ENCODE data around the gene HOMER2. TPM values are rescaled to one million over a fixed set of nuclear protein-coding genes. Genes with fewer than 3 reads are reported as not detected.

Gene HOMER2
- total RNA-seq, 4 donors from 2014 or later = 0.40 to 25.1 (median 6.1) TPM

DNA sequence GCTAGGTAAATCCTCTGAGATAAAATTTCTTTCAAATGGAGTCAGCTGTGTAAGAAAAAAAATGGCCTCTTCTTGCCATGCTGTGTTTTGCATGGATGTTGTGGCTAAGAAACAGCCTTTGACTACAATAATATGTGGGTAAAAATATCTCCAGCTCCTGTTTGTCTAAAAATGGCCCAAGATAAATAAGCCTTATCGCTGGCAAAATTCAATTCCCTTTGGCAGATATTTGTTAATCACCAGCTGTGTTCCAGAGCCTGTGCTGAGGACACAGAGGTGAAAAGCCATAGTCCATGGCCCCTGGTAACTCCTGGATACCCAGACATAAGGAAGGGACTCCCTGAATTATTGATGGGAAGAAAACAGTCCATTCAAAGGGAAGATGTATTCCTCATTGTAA is 18.2 kb upstream of the HOMER2 start:
- Histone ChIP-seq H3K4me1 (no peaks in the 10 kb centered on the region), H3K4me3 (no peak overlapping the region), H3K9me3 (no peaks in the 10 kb centered on the region), H3K27ac (no peak overlapping the region), H3K36me3 (no peaks in the 10 kb centered on the region), H3K27me3 (no peaks in the 10 kb centered on the region)
- intact Hi-C loops (cut with DNase I; ENCODE audit: low total_unique reads) = no loop called here
- WGBS, 2 donors (ENCODE audit: low coverage in 1 of 2) = 78 to 84% methylated on average over 1 of the region's 1 CpG
- DNase-seq = no peak
- in situ Hi-C loops (cut with MboI; ENCODE audit: low pct_ligation_motif_present in 1 of 4, low pct_unique_long_range_greater_than_20kb in 1 of 4, low sequenced_read_pairs in 3 of 4) = loop anchor here in 1 of 4 donors (25.0 kb wide), 1 partner anchor 108 kb away; no protein-coding TSS in a partner anchor
- no peak for TF ChIP-seq EP300 (IDR thresholded peaks at IDR 0.05; ENCODE audit: low read depth)
- TF ChIP-seq, protein P1, sequence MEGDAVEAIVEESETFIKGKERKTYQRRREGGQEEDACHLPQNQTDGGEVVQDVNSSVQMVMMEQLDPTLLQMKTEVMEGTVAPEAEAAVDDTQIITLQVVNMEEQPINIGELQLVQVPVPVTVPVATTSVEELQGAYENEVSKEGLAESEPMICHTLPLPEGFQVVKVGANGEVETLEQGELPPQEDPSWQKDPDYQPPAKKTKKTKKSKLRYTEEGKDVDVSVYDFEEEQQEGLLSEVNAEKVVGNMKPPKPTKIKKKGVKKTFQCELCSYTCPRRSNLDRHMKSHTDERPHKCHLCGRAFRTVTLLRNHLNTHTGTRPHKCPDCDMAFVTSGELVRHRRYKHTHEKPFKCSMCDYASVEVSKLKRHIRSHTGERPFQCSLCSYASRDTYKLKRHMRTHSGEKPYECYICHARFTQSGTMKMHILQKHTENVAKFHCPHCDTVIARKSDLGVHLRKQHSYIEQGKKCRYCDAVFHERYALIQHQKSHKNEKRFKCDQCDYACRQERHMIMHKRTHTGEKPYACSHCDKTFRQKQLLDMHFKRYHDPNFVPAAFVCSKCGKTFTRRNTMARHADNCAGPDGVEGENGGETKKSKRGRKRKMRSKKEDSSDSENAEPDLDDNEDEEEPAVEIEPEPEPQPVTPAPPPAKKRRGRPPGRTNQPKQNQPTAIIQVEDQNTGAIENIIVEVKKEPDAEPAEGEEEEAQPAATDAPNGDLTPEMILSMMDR (IDR thresholded peaks at IDR 0.05) = no peak
- no peak for TF ChIP-seq POLR2AphosphoS5 (IDR thresholded peaks at IDR 0.05)
- TF ChIP-seq POLR2A (IDR thresholded peaks at IDR 0.05) = no peak

DNA sequence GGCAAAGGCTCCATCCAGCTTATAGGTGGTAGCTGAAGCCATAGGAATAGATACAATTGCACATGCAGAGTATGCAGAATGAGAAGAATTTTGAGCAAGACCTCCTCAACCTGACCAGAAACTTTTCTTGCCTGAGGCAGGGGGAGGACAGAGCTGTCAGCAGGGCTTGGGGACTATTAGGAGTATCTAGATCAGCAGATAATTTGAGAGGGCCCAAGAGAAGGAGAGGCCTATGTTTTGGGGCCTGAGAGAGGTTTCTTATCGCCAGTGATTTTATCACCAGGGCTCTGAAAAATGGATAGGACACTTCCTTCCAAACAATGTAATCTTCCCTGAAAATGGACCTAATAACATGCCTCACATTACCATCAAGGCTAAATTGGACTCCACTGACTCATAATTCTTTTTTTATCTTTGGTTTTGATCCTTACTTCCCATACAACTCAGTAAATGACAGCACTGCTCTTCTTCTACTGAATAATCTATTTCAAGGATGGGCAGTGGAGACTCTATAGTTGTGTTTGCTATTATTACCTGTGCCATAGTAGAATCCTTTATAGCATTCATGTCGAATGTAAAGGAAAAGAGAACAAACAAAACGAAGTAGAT is 17.7 kb upstream of the HOMER2 start:
- in situ Hi-C loops (cut with MboI; ENCODE audit: low pct_ligation_motif_present in 1 of 4, low pct_unique_long_range_greater_than_20kb in 1 of 4, low sequenced_read_pairs in 3 of 4) (loop anchor here in 1 of 4 donors (25.0 kb wide), 1 partner anchor 108 kb away; no protein-coding TSS in a partner anchor), intact Hi-C loops (cut with DNase I; ENCODE audit: low total_unique reads) (no loop called here)
- no peak for DNase-seq
- Histone ChIP-seq H3K4me1 (no peaks in the 10 kb centered on the region), H3K27ac (no peak overlapping the region), H3K9me3 (no peaks in the 10 kb centered on the region), H3K27me3 (no peaks in the 10 kb centered on the region), H3K36me3 (no peaks in the 10 kb centered on the region), H3K4me3 (no peak overlapping the region)
- TF ChIP-seq POLR2A (IDR thresholded peaks at IDR 0.05) (no peak), POLR2AphosphoS5 (IDR thresholded peaks at IDR 0.05) (no peak), EP300 (IDR thresholded peaks at IDR 0.05; ENCODE audit: low read depth) (no peak)
- TF ChIP-seq, protein P1 (IDR thresholded peaks at IDR 0.05) = no peak
- WGBS, 2 donors (ENCODE audit: low coverage in 1 of 2) = 73 to 74% methylated on average over 3 of the region's 3 CpGs

- no peaks in the 10 kb centered on the region for H3K4me1 ChIP-seq
- H3K27me3 ChIP-seq = no peaks in the 10 kb centered on the region
- TF ChIP-seq POLR2A (IDR thresholded peaks at IDR 0.05) (no peak), POLR2AphosphoS5 (IDR thresholded peaks at IDR 0.05) (no peak), EP300 (IDR thresholded peaks at IDR 0.05; ENCODE audit: low read depth) (no peak)
- TF ChIP-seq, protein P1 (IDR thresholded peaks at IDR 0.05) = no peak
- intact Hi-C loops (cut with DNase I; ENCODE audit: low total_unique reads) (no loop called here), in situ Hi-C loops (cut with MboI; ENCODE audit: low pct_ligation_motif_present in 1 of 4, low pct_unique_long_range_greater_than_20kb in 1 of 4, low sequenced_read_pairs in 3 of 4) (loop anchor here in 1 of 4 donors (25.0 kb wide), 1 partner anchor 107 kb away; no protein-coding TSS in a partner anchor)
- no peaks in the 10 kb centered on the region for H3K9me3 ChIP-seq
- H3K27ac ChIP-seq = no peak overlapping the region
- DNase-seq = no peak
- 64 to 75% methylated on average over 5 to 7 of the region's 7 CpGs for WGBS, 2 donors (ENCODE audit: low coverage in 1 of 2)
- no peak overlapping the region for H3K4me3 ChIP-seq
- H3K36me3 ChIP-seq = no peaks in the 10 kb centered on the region
Observed at GRCh38 chr15:82969353-82969752, 16.8 kb upstream of the HOMER2 start.

- in situ Hi-C loops (cut with MboI; ENCODE audit: low pct_ligation_motif_present in 1 of 4, low pct_unique_long_range_greater_than_20kb in 1 of 4, low sequenced_read_pairs in 3 of 4) (loop anchor here in 1 of 4 donors (25.0 kb wide), 1 partner anchor 106 kb away; no protein-coding TSS in a partner anchor), intact Hi-C loops (cut with DNase I; ENCODE audit: low total_unique reads) (no loop called here)
- no peak for DNase-seq
- no peaks in the 10 kb centered on the region for H3K9me3 ChIP-seq
- H3K27me3 ChIP-seq = no peaks in the 10 kb centered on the region
- no peak overlapping the region for H3K27ac ChIP-seq
- 85 to 90% methylated on average over 4 of the region's 4 CpGs for WGBS, 2 donors (ENCODE audit: low coverage in 1 of 2)
- TF ChIP-seq, protein P1 (IDR thresholded peaks at IDR 0.05) = no peak
- TF ChIP-seq EP300 (IDR thresholded peaks at IDR 0.05; ENCODE audit: low read depth) = no peak
- no peak for TF ChIP-seq POLR2A (IDR thresholded peaks at IDR 0.05)
- no peak for TF ChIP-seq POLR2AphosphoS5 (IDR thresholded peaks at IDR 0.05)
- no peaks in the 10 kb centered on the region for H3K36me3 ChIP-seq
- no peaks in the 10 kb centered on the region for H3K4me1 ChIP-seq
- no peak overlapping the region for H3K4me3 ChIP-seq
Observed at GRCh38 chr15:82968066-82968465, 15.5 kb upstream of the HOMER2 start.
